HCT116 (cell line): ENCODE results near the gene SGPP2.

Source experiments
- CTCF ChIP-seq, 3 experiments: fragments of 200-600 bp in 1 of 3; sonication (generic) in 1 of 3; IDR thresholded peaks in 2 of 3; conservative IDR thresholded peaks in 1 of 3; 2 replicates each; pipeline ENCODE4 v1.5.1; 2012 to 2017; ENCODE audit warnings: low read depth in 2 of 3, low read length in 2 of 3, antibody characterized with exemption in 1 of 3, borderline replicate concordance in 1 of 3, control low read depth in 1 of 3, mild to moderate bottlenecking in 1 of 3, mixed read lengths in 1 of 3, mixed run types in 1 of 3, moderate library complexity in 1 of 3; ENCODE audit not compliant: insufficient read depth in 1 of 3
- MAX ChIP-seq: IDR thresholded peaks from 2 replicates; pipeline ENCODE4 v1.6.1; 2012
- POLR2A ChIP-seq: IDR thresholded peaks from 2 replicates; pipeline ENCODE4 v1.7.0; 2011; ENCODE audit warnings: borderline replicate concordance; ENCODE audit not compliant: insufficient read depth, insufficient read length; ENCODE audit errors: extremely low read depth
- YY1 ChIP-seq: IDR thresholded peaks from 2 replicates; pipeline ENCODE4 v1.6.1; 2011; ENCODE audit warnings: low read length, low read depth, moderate library complexity, mild to moderate bottlenecking; ENCODE audit not compliant: insufficient replicate concordance; ENCODE audit errors: extremely low read depth
- ZNF274 ChIP-seq: fragments of 200-500 bp; sonication (Bioruptor generic); IDR thresholded peaks from 2 replicates; pipeline ENCODE4 v1.6.1; 2014; ENCODE audit warnings: mild to moderate bottlenecking, low read depth, low read length, inconsistent platforms

GRCh38 chr2:222398446-222398885, 25.9 kb upstream of the SGPP2 start:
- TF ChIP-seq ZNF274 (no peak), MAX (no peak), CTCF (IDR thresholded peaks at IDR 0.05 in 2 of 3, conservative IDR thresholded peaks at IDR 0.05 in 1 of 3; ENCODE audit: borderline replicate concordance in 1 of 3, insufficient read depth in 1 of 3, low read depth in 2 of 3, low read length in 2 of 3) (no peak), YY1 (no peak), POLR2A (no peak)
